GM12891 (cell line): ENCODE measurements around the gene RSPO3.

ENCODE experiments used
- POLR2A ChIP-seq: IDR thresholded peaks from 2 replicates; pipeline ENCODE4 v1.6.1; 2011; ENCODE audit warnings: low read depth, low read length, control low read depth
- POLR2AphosphoS5 ChIP-seq: IDR thresholded peaks from 2 replicates; pipeline ENCODE4 v1.6.1; 2011; ENCODE audit warnings: low read depth, low read length, control low read depth
- POU2F2 ChIP-seq: IDR thresholded peaks from 2 replicates; pipeline ENCODE4 v1.6.1; 2011; ENCODE audit warnings: low read depth, mild to moderate bottlenecking, control low read depth, low read length, moderate library complexity
- TAF1 ChIP-seq: IDR thresholded peaks from 2 replicates; pipeline ENCODE4 v1.6.1; 2011; ENCODE audit warnings: low read depth, low read length, control low read depth

DNA sequence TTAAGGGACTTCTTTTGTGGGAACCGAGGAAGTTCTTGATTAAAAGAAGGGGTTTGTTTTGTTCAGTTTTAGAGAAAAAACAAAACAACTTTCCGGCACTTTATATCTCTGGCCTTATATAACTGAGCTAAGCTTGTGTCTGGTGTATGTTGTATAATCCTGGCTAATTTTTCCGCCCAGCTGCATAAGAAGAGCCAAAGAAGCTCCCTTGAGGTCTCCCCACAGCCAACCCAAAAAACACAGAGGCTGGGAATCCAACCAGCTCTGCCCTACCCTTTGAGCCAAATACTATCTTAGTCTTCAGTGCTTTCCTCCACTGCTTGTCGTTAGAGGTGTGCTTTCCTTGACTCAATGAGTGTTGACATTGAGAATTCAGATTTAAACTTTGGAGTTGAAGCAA lies 102.7 kb downstream of the RSPO3 start:
- no peak for TF ChIP-seq POLR2AphosphoS5
- TF ChIP-seq TAF1: no peak
- no peak for TF ChIP-seq POLR2A
- no peak for TF ChIP-seq POU2F2
